Stimulated activated CD4-positive, alpha-beta T cell treated with anti-CD3 and anti-CD28 coated beads, Interleukin-2, amount 100 ng/mL, for 4 hours (primary cell): ENCODE results near the gene SERINC2.

Source experiments
- DNase-seq: peaks from one replicate; pipeline ENCODE4 v3.0.0-alpha.2; 2020; ENCODE audit warnings: low read depth

The SERINC2 gene

DNA sequence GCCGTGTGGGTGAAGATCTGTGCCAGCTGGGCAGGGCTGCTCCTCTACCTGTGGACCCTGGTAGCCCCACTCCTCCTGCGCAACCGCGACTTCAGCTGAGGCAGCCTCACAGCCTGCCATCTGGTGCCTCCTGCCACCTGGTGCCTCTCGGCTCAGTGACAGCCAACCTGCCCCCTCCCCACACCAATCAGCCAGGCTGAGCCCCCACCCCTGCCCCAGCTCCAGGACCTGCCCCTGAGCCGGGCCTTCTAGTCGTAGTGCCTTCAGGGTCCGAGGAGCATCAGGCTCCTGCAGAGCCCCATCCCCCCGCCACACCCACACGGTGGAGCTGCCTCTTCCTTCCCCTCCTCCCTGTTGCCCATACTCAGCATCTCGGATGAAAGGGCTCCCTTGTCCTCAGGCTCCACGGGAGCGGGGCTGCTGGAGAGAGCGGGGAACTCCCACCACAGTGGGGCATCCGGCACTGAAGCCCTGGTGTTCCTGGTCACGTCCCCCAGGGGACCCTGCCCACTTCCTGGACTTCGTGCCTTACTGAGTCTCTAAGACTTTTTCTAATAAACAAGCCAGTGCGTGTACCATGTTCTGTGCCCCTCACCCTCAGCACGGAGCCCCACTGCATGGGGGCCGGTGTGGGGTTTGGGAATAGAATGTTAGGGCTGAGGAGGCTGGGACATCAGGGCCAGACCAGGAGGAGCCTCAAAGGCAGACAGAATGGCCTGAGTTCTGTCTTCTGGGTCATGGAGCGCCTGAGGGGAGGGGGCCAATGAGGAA is 21.3 kb downstream of the SERINC2 start:
- no peak for DNase-seq

- no peak for DNase-seq
Measured at GRCh38 chr1:31434979-31435378, 22.0 kb downstream of the SERINC2 start.

DNA sequence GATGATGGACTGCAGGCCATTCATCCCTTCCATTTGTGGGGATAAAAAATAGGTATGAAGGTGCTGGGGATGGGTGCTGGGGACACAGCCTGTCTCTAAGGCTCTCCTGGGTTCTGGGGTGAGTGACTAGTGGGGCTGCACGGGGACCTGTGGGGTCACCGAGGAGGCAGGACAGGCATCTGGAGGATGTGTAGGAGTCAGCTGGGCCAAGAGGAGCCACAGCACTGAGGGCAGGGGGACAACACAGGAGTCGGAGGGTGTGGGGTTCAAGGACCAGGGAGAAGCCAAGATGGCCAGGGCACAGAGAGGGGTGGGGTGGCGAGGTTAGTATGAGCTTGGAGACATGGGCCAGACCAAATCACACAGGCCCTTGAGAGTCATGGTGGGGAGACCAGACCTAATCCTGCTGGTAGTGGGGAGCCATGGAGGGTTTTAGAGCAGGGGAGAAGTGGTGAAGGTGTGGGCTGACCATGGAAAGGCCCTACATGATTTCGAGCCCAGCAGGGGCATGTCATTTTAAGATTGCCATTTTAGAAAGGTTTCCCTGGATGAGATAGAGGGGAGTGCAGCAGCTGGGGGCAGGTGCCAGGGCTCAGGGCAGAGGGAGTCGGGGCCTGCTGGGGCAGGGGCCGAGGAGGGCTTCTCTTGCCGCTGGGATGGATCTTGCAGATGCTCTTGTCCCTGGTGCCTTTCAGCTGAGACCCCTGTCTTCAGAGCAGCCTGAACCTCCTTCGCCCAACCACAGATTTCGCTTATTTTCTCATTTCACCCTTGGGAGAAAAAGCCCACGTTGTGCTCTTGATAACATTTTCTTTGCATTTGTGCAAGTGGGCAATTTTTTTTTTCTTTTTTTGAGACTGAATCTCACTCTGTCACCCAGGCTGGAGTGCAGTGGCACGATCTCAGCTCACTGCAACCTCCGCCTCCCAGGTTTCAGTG is 22.7 kb downstream of the SERINC2 start:
- DNase-seq, result no peak

DNA sequence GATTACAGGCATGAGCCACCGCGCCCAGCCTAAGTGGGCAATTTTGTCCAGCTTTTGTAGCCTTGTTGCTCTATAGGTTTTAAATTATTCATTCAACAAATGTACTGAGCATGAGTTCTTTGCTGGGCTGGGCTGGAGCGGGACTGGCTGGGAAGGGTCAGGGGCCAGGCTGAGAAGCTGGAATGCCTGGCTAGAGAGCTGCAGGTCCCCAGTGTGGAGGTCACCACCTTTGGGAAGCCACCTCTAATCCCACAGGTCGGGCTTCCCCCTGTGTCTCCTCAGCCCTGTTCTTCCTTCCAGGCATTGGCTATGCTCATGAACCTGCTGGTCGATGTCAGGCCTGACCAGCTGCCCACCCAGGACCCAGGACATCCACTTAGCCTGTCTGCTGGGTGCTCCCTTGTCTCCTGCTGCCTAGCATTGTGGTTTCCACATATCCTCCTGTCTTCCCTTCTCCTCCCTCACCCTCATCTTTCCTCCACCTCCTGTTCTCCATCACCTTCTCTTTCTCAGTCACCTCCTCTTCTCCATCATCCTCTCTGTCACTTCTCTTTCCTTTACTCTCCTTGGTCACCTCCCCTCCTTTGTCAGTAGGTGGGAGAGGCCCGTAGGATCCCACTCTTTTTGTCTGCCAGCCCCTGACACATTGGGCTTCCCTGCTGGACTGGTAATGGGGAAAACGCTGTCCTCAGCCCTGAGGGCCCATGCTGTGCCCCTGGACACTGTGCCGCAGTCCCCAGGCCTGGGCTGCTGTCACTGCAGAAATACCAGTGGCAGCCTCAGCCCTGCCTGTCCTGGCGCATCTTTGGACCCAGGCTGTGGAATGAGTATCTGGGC is 23.8 kb downstream of the SERINC2 start:
- no peak for DNase-seq

GRCh38 chr1:31437433-31438037 is 24.5 kb downstream of the SERINC2 start:
- no peak for DNase-seq

GRCh38 chr1:31439276-31439675 is 26.3 kb downstream of the SERINC2 start:
- no peak for DNase-seq

- no peak for DNase-seq
Measured at GRCh38 chr1:31441073-31441472, 28.1 kb downstream of the SERINC2 start.

DNA sequence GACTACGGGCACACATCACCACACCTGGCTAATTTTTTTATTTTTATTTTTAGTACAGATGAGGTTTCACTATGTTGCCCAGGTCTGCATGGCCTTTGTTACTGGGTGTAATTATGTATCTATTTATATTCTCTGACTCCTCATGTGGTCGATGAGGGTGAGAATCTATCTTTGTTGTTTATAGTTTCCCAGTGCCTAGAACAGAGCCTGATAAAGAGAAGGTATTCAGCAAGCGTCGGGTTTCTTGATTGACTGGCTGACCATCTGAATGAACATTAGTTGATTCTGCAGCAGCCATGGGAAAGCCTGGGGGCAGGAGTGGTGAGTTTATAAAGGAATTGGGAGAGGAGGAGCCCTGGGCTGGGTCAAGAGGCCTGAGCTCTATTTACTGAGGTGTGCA is 28.5 kb downstream of the SERINC2 start:
- no peak for DNase-seq

DNA sequence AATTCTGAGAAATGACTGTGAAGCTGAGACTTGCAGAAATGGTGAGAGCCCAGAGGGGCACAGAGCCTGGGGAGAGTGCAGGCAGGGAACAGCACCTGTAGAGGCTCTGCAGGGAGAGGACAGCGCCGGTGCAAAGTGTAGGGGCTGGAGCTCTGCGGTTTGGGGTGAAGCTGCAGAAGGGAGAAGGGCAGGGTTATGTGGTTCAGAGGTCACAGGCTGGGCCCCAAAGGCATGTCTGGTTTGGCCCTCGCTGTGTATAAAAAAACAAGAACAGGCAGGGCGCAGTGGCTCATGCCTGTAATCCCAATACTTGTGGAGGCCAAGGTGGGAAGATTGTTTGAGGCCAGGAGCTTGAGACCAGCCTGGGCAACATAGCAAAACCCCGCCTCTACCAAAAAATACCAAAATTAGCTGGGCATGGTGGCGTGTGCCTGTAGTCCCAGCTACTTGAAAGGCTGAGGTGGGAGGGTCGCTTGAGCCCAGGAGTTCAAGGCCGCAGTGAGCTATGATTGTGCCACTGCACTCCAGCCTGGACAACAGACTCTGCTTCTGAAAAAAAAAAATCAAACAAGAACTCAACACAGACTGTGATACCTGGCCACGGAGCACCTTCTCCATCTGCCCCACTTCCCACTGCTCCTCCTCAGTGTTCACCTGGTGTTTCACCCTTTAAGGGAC is 29.1 kb downstream of the SERINC2 start:
- no peak for DNase-seq

DNA sequence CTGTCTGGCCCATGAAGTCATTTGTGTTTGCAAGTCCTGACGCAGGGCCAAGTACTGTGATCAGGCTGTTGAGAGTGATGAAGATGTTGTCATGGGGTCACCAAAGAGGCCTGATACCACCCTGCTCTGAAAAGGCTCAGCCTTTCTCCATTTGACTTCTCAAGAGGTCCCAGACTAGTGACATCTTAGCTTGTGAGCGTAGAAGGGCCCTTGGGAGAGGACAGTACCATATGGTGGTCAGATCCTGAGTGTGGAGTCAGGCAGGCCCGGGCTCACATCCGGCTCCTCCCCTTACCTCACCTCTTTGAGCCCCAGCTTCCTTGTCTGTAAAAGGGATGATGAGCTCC is 29.6 kb downstream of the SERINC2 start:
- DNase-seq, result no peak

DNA sequence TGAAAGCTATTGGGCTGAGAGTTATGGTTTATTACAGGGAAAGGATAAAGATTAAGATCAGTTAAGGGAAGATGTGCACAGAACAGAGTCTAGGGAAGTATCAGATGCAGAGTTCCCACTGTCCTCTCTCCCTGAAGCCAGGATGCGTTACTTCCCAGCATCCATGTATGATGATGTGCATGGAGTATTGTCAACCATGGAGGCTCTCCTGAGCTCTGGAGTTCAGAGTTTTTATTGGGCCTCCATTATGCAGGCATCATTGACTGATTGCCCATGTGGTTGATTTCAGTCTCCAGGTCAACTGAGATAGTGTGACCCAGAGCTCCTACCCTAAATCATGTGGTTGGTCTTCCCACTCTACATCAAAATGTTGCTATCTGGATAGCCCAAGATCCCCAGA is 30.7 kb downstream of the SERINC2 start:
- DNase-seq, result no peak

DNA sequence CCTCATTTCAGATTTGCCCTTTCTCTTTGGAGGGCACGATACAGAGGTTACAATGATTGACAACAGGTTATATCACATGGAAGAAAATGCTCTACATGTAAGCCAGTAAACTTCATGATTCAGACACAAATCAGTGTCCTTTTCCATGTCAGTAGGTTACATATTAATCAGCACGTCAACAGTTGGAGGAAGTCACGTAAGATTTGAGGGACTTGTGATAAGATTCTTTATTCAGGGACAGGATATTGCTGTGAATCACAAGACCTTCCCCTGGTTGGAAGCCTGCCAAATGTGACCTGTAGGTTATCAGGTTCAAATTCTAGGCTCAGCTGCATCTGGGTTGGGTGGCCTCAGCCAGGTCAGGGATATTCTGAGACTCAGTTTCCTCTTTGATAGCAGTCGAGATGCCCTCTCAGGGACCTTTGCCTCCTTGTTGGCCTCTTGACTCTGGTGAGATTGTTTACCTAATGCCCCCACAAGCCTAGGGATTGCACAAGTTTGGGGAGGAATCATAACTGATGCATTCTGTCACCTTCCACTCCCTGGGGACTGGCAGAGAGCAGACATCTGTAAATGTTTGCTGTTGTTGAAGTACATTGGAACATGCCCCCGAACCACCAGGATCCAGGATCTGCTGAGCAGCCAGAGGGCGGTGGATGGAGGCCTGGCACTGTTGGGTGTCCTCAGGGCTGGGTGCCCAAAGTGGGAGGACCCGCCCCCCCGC is 31.9 kb downstream of the SERINC2 start:
- no peak for DNase-seq

DNA sequence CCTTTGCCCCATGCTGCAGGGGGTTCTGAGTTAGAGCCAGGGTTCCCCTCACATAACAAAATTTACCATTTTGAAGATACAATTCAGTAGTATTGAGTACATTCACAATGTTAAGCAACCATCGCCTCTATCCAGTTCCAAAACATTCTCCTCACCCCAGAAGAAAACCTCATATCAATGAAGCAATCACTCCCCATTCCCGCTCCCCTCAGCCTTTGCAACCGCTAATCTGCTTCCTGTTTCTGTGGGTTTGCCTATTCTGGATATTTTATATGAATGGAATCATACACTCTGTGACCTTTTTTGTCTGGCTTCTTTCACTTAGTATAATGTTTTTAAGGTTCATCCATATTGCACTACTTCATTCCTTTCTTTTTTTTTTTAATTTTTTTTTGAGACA is 32.9 kb downstream of the SERINC2 start:
- DNase-seq, result no peak

- DNase-seq, result no peak
Measured at GRCh38 chr1:31447210-31447609, 34.2 kb downstream of the SERINC2 start.

DNA sequence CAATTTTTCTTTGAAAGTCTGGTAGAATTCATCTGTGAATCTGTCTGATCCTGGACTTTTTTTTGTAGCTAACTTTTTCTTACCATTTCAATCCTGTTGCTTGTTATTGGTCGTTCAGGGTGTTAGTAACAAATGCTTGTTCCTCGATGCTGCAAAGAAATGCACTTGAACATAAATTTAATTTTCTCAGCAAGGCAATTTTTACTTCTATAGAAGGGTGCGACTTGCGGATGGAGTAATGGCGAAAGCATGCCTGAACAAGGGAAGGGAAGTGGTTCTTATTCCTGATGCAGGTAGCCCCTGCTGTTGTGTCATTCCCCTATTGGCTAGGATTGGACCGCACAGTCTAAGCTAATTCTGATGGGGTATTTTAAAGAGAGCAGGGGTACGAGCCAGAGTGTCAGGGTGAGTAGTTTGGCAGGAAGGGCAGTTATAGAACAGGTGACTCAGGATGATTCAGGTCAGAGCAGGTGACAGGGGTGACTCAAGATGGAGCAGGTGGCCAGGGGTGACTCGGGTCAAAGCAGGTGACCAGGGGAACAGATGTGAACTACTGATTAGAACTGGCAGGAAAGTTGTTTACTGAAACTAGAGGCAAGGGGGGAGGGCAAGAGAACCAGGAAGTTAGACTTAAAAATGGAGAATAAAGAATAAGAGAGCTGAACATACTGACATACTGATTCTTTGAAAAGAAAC is 40.5 kb downstream of the SERINC2 start:
- no peak for DNase-seq

DNA sequence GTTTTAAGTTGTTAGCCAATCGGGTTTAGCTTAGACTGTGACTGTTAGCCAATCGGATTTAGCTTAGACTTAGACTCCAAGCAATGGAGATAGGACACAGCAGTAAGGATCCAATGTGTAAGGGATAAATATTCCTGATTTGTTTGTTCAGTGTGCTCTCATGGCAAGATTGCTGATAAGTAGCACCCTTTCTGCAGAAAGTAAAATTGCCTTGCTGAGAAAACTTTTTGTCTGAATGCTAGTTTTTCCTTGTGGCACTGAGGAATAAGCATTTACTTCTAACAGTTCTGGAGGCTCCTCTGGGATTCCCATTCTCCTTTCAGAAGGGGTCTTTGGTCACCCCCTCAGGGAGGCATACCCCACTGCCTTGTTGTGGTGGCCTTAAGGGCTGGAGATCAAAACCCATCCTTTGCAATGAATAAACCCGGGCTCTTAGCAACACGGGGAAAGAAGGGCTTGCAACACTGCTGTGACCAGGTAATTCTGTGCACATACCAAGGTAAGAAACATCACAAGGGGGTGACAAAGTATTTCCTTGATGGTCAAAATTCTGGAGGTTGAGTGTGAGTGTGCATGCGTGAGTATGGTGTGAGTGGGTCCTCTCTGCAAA is 45.4 kb downstream of the SERINC2 start:
- no peak for DNase-seq

DNA sequence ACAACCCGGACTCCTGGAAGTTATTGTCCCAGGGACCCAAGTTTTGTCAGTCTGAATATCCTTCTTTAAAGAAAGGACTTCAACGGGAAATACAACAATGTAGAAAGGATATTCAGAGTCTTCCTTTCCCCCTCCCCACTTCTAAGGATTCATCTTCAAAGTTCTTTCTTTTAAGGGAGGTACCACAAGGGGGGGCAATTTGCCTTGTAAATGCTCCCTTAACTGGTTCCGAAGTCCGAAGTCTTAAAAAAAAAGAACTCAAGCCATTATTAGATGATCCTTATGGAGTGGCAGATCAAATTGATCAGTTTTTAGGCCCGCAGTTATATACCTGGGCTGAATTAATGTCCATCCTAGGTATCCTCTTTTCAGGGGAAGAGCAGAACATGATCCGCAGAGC is 47.0 kb downstream of the SERINC2 start:
- no peak for DNase-seq

GRCh38 chr1:31467005-31467674 is 54.1 kb downstream of the SERINC2 start:
- DNase-seq, result no peak

GRCh38 chr1:31470794-31471315 is 57.8 kb downstream of the SERINC2 start:
- no peak for DNase-seq
